ENCODE data around the gene ELL. TPM values are rescaled to one million over a fixed set of nuclear protein-coding genes. Genes with fewer than 3 reads are reported as not detected.
A peak's percentile ranks its signal among the peaks of the same experiment; 100 is the strongest.

ELL gene
- total and polyA plus RNA-seq, 9 of the 15 experiments (the other 6 are each of a cell fraction or from before 2014, with no cell fraction given), result 0.24 to 22.5 (median 4.1) TPM

- TF ChIP-seq THAP12 (CRISPR knock-in tag; IDR thresholded peaks at IDR 0.05), result 0 out of 2 replicates have a peak, but pooled peaks have one; percentile 12
- TF ChIP-seq ZNF282 (CRISPR knock-in tag; IDR thresholded peaks at IDR 0.05), result no peak
- TF ChIP-seq CREB5 (CRISPR knock-in tag; IDR thresholded peaks at IDR 0.05), result no peak
- TF ChIP-seq ZNF511 (CRISPR knock-in tag; IDR thresholded peaks at IDR 0.05), result peak; percentile 13; the same call in 1 of the 2 replicates
- no peak for TF ChIP-seq ZNF354B (CRISPR knock-in tag; IDR thresholded peaks at IDR 0.05)
- peak; percentile 64 for TF ChIP-seq RBFOX2 (IDR thresholded peaks at IDR 0.05; ENCODE audit: low read depth, low read length)
- no peak for TF ChIP-seq TAF9B (IDR thresholded peaks at IDR 0.05; ENCODE audit: partially characterized antibody)
- no peak for TF ChIP-seq SAFB2 (IDR thresholded peaks at IDR 0.05; ENCODE audit: borderline replicate concordance, low read depth, low read length, severe bottlenecking)
- TF ChIP-seq ZNF280A (IDR thresholded peaks at IDR 0.05; ENCODE audit: low read depth, partially characterized antibody), result no peak
- TF ChIP-seq ATF3 (IDR thresholded peaks at IDR 0.05), result no peak
- TF ChIP-seq ATF3 (CRISPR knock-in tag; conservative IDR thresholded peaks at IDR 0.05), result no peak
- no peak for TF ChIP-seq ZNF232 (CRISPR knock-in tag; IDR thresholded peaks at IDR 0.05)
- no peak for TF ChIP-seq KDM5B (IDR thresholded peaks at IDR 0.05; ENCODE audit: insufficient replicate concordance, low read depth, low read length)
- no peak for TF ChIP-seq ADNP (tag; IDR thresholded peaks at IDR 0.05)
- TF ChIP-seq ETV5 (CRISPR knock-in tag; IDR thresholded peaks at IDR 0.05; ENCODE audit: low read depth), result no peak
- no peak; the same call in none of the 2 replicates for TF ChIP-seq ZNF395 (CRISPR knock-in tag; IDR thresholded peaks at IDR 0.05)
- TF ChIP-seq ZNF3 (CRISPR knock-in tag; IDR thresholded peaks at IDR 0.05), result no peak
- TF ChIP-seq RFX1 (IDR thresholded peaks at IDR 0.05), result peak; percentile 95
- no peak for TF ChIP-seq ZNF445 (CRISPR knock-in tag; IDR thresholded peaks at IDR 0.05; ENCODE audit: low read depth)
- TF ChIP-seq STAT5B (CRISPR knock-in tag; IDR thresholded peaks at IDR 0.05), result no peak
- TF ChIP-seq LEF1 (IDR thresholded peaks at IDR 0.05), result no peak; the same call in 1 of the 2 replicates
Observed at GRCh38 chr19:18416778-18417249, 105.1 kb downstream of the ELL start (continued).
